K562 (cell line): ENCODE data around the gene YIPF2. TPM values are rescaled to one million over a fixed set of nuclear protein-coding genes. Genes with fewer than 3 reads are reported as not detected.

Experiments used
- E2F6 ChIP-seq, 2 experiments: IDR thresholded peaks; 2 replicates each; pipeline ENCODE4 v1.6.1; 2011; ENCODE audit warnings: borderline replicate concordance in 1 of 2, control low read depth in 1 of 2, low read depth in 1 of 2, low read length in 1 of 2, mild to moderate bottlenecking in 1 of 2, mixed read lengths in 1 of 2, moderate library complexity in 1 of 2; ENCODE audit not compliant: insufficient read depth in 1 of 2, insufficient read length in 1 of 2, poor library complexity in 1 of 2, severe bottlenecking in 1 of 2; ENCODE audit errors: extremely low read depth in 1 of 2
- FOXK1 ChIP-seq: sonication (generic); formaldehyde crosslinking; IDR thresholded peaks from 2 replicates; pipeline ENCODE4 v1.8.0; 2022; ENCODE audit warnings: missing genetic modification reagents, mild to moderate bottlenecking, borderline replicate concordance
- MYC ChIP-seq, 2 experiments: fragments of 250-450 bp in 1 of 2; sonication (Bioruptor Pico) in 1 of 2; IDR thresholded peaks; 2 replicates each; pipeline versions ENCODE4 v1.5.1 to v1.6.1; 2012 to 2021; ENCODE audit warnings: low read depth in 2 of 2, borderline replicate concordance in 1 of 2, improper control_type of control experiment in 1 of 2, low read length in 1 of 2, mild to moderate bottlenecking in 1 of 2, moderate library complexity in 1 of 2
- NFATC3 ChIP-seq: fragments of 450-650 bp; IDR thresholded peaks from 2 replicates; pipeline ENCODE4 v1.6.1; 2017; ENCODE audit warnings: mild to moderate bottlenecking
- NONO ChIP-seq, 2 experiments: fragments of 200-400 bp in 1 of 2; fragments of 450-650 bp in 1 of 2; formaldehyde crosslinking in 1 of 2; IDR thresholded peaks; 2 replicates each; pipeline ENCODE4 v1.6.1; 2017; ENCODE audit warnings: low read depth in 2 of 2, mild to moderate bottlenecking in 2 of 2, moderate library complexity in 2 of 2, low read length in 1 of 2
- NR1H2 ChIP-seq: sonication (generic); formaldehyde crosslinking; IDR thresholded peaks from 2 replicates; pipeline ENCODE4 v1.4.0; 2020; ENCODE audit warnings: mild to moderate bottlenecking, missing genetic modification reagents
- POLR2AphosphoS2 ChIP-seq: IDR thresholded peaks from 2 replicates; pipeline ENCODE4 v1.6.1; 2012; ENCODE audit warnings: low read length, improper control_type of control experiment
- POLR2AphosphoS5 ChIP-seq: IDR thresholded peaks from 2 replicates; pipeline ENCODE4 v1.6.1; 2011; ENCODE audit warnings: mild to moderate bottlenecking, low read depth, low read length, moderate library complexity; ENCODE audit not compliant: control insufficient read depth, insufficient read depth
- STAT5A ChIP-seq: IDR thresholded peaks from 2 replicates; pipeline ENCODE4 v1.6.1; 2012; ENCODE audit warnings: low read length, inconsistent platforms, borderline replicate concordance
- THAP12 ChIP-seq: fragments of 250-450 bp; sonication (Bioruptor Pico); IDR thresholded peaks from 2 replicates; pipeline ENCODE4 v1.9.0; 2021; ENCODE audit warnings: mild to moderate bottlenecking, inconsistent platforms
- ZBTB1 ChIP-seq: sonication (generic); formaldehyde crosslinking; IDR thresholded peaks from 2 replicates; pipeline ENCODE4 v1.8.1; 2023; ENCODE audit warnings: missing genetic modification reagents, low read depth, mild to moderate bottlenecking, borderline replicate concordance
- ZNF224 ChIP-seq: sonication (generic); formaldehyde crosslinking; IDR thresholded peaks from 2 replicates; pipeline ENCODE4 v1.8.0; 2022; ENCODE audit warnings: mild to moderate bottlenecking, missing genetic modification reagents
- ZNF449 ChIP-seq: fragments of 250-450 bp; sonication (Bioruptor Pico); IDR thresholded peaks from 2 replicates; pipeline ENCODE4 v1.8.0; 2022; ENCODE audit warnings: moderate library complexity, mild to moderate bottlenecking, inconsistent platforms
- ZNF507 ChIP-seq: conservative IDR thresholded peaks from 2 replicates; pipeline ENCODE4 v1.6.1; 2017; ENCODE audit warnings: missing genetic modification characterization, missing compliant biosample characterization
- ZNF77 ChIP-seq: fragments of 250-450 bp; sonication (Bioruptor Pico); IDR thresholded peaks from 2 replicates; pipeline ENCODE4 v1.5.0; 2020
- polyA plus RNA-seq, 8 experiments: library from polyadenylated mRNA; depleted of rRNA in 4 of 8; stranded (reverse) in 5 of 8; unstranded in 3 of 8; fragments of >200 nt; fragmentation: Nextera tagmentation in 2 of 8; fragmentation: Illumina TruSeq in 1 of 8; extraction: Ambion mirVana in 2 of 8; extraction: Trizol in 1 of 8; gene quantifications; 2 replicates each; pipeline versions ENCODE4 v1.2.1 to v1.2.3, GENCODE V29; 2011 to 2014; ENCODE audit warnings: inconsistent platforms in 1 of 8, missing spikeins in 1 of 8
- total RNA-seq, 7 experiments: library from RNA; depleted of rRNA in 6 of 7; stranded (reverse); fragments of >200 nt in 6 of 7; fragmentation: Illumina TruSeq in 2 of 7; extraction: Trizol in 2 of 7; gene quantifications; 2 replicates each; pipeline versions ENCODE4 v1.2.1 to v1.2.3, GENCODE V29; 2011 to 2021; ENCODE audit warnings: low replicate concordance in 1 of 7

YIPF2 gene
- total and polyA plus RNA-seq, 9 of the 15 experiments (the other 6 are each of a cell fraction or from before 2014, with no cell fraction given), result 1.3 to 65.2 (median 31.6) TPM

- TF ChIP-seq ZBTB1 (CRISPR knock-in tag), result no peak
- peak; percentile 51; the same call in 1 of the 2 replicates for TF ChIP-seq MYC (IDR thresholded peaks at IDR 0.05; ENCODE audit: low read depth, low read length)
- no peak for TF ChIP-seq MYC (CRISPR knock-in tag; IDR thresholded peaks at IDR 0.05; ENCODE audit: borderline replicate concordance, low read depth)
- TF ChIP-seq NR1H2 (CRISPR knock-in tag), result no peak
- TF ChIP-seq ZNF449 (CRISPR knock-in tag), result no peak
- TF ChIP-seq E2F6 (IDR thresholded peaks at IDR 0.05; ENCODE audit: borderline replicate concordance in 1 of 2, extremely low read depth in 1 of 2, insufficient read depth in 1 of 2, insufficient read length in 1 of 2, low read depth in 1 of 2, low read length in 1 of 2, poor library complexity in 1 of 2, severe bottlenecking in 1 of 2), result peak in 1 of 2 experiments; percentile 43
- TF ChIP-seq ZNF507 (tag), result no peak
- peak; percentile 98 for TF ChIP-seq FOXK1
- TF ChIP-seq POLR2AphosphoS5, result peak; percentile 70; the same call in 1 of the 2 replicates
- TF ChIP-seq STAT5A, result no peak; the same call in 1 of the 2 replicates
- no peak for TF ChIP-seq POLR2AphosphoS2
- peak; percentile 58; the same call in 1 of the 2 replicates for TF ChIP-seq NFATC3
- no peak for TF ChIP-seq ZNF224
- no peak for TF ChIP-seq ZNF77 (CRISPR knock-in tag)
- TF ChIP-seq THAP12, result no peak
- peak in 1 of 2 experiments; percentile 50; a peak in 2 of 4 replicates for TF ChIP-seq NONO (IDR thresholded peaks at IDR 0.05; ENCODE audit: low read depth in 2 of 2, low read length in 1 of 2)
Measured at GRCh38 chr19:10928563-10929401, at the start of gene YIPF2, which contains the start of gene TIMM29 (continued).
